Transverse colon (tissue), 4 donors: ENCODE results near the gene ANAPC10. TPM values are rescaled to one million over a fixed set of nuclear protein-coding genes. Genes with fewer than 3 reads are reported as not detected.
A peak's percentile ranks its signal among the peaks of the same experiment; 100 is the strongest.

ENCODE experiments used
- DNase-seq: peaks from one replicate; pipeline ENCODE4 v3.0.0-alpha.2; 2019
- H3K27ac ChIP-seq, 4 donors: fragments of 200-600 bp; sonication (generic); 2 replicates each; pipeline ENCODE4 v1.5.1; 2016 to 2018; ENCODE audit warnings: inconsistent platforms in 4 of 4
- H3K27me3 ChIP-seq: fragments of 200-600 bp; sonication (generic); 2 replicates; pipeline ENCODE4 v1.5.1; 2017; ENCODE audit warnings: inconsistent platforms
- H3K36me3 ChIP-seq, 4 donors: fragments of 200-600 bp; sonication (generic); 2 replicates each; pipeline ENCODE4 v1.5.1; 2017 to 2019; ENCODE audit warnings: inconsistent platforms in 4 of 4
- H3K4me1 ChIP-seq, 4 donors: fragments of 200-600 bp; sonication (generic); 2 replicates each; pipeline ENCODE4 v1.5.1; 2017 to 2020; ENCODE audit warnings: inconsistent platforms in 4 of 4
- H3K4me3 ChIP-seq, 4 donors: fragments of 200-600 bp; sonication (generic); 1 replicate in 1 of 4; 2 replicates in 3 of 4; pipeline versions ENCODE4 v1.5.1 to v1.6.1; 2017 to 2019; ENCODE audit warnings: inconsistent platforms in 4 of 4
- H3K9me3 ChIP-seq, 2 donors: fragments of 200-600 bp; sonication (generic); 2 replicates each; pipeline ENCODE4 v1.5.1; 2017 to 2019; ENCODE audit warnings: inconsistent platforms in 2 of 2
- EP300 ChIP-seq: sonication (generic); formaldehyde crosslinking; IDR thresholded peaks from one replicate; pipeline ENCODE4 v1.6.1; 2017; ENCODE audit warnings: antibody characterized with exemption, low read depth
- POLR2A ChIP-seq: fragments of 450-650 bp; IDR thresholded peaks from one replicate; pipeline ENCODE4 v1.6.1; 2016; ENCODE audit warnings: antibody characterized with exemption, mild to moderate bottlenecking, moderate library complexity
- POLR2AphosphoS5 ChIP-seq, 3 donors: sonication (generic); formaldehyde crosslinking; IDR thresholded peaks; one replicate each; pipeline ENCODE4 v1.6.1; 2016; ENCODE audit warnings: antibody characterized with exemption in 3 of 3
- WGBS, 2 donors: methylation state at CpG; one replicate each; pipeline ENCODE4 v1.1.5; 2018; ENCODE audit warnings: low coverage in 1 of 2; 5-methylcytosine and 5-hydroxymethylcytosine counted together
- in situ Hi-C, 4 donors: fragments of 200-750 bp; cut with MboI; loops; one replicate each; pipeline versions ENCODE4 v1.15.0 to v1.15.1; 2017; ENCODE audit warnings: low sequenced_read_pairs in 3 of 4, low pct_ligation_motif_present in 1 of 4, low pct_unique_long_range_greater_than_20kb in 1 of 4
- intact Hi-C: fragments of 100-400 bp; cut with DNase I; formaldehyde crosslinking; loops from one replicate; pipeline ENCODE4 v1.15.1; 2023; ENCODE audit warnings: low total_unique reads
- total RNA-seq, 4 donors: library from RNA; depleted of rRNA; stranded (reverse); fragments of >200 nt; gene quantifications; one replicate each; pipeline ENCODE4 v1.1.0, GENCODE V29; 2016
- TF ChIP-seq, protein P1 (sequence below), 5 experiments: fragments of 200-600 bp in 3 of 5; fragments of 450-650 bp in 2 of 5; sonication (generic) in 3 of 5; IDR thresholded peaks; 1 replicate in 2 of 5; 2 replicates in 3 of 5; pipeline ENCODE4 v1.5.1; 2016 to 2017; ENCODE audit warnings: antibody characterized with exemption in 5 of 5, inconsistent platforms in 3 of 5, mild to moderate bottlenecking in 2 of 5, moderate library complexity in 1 of 5

The ANAPC10 gene
- total RNA-seq, 4 donors from 2014 or later: 7.5 to 24.8 (median 15.4) TPM

DNA sequence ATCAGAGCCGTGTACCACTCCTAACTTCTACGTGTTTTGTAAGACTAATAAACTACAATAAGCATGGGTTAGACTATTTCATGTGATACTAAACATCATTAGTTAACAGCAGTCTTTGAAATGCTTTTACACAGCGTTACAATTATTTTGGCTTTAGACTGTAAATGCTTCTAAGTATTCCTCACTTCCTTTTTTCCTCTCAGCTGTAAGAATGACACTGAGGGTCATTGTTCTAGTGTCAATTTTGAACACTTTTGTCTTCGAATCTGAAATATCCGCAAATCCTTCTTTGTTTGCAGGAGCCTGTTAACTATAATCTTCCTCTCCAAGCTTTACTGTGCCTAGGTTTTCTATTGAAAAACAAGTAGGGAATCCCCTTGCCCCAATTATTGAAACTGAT is 1.7 kb upstream of the ANAPC10 start:
- WGBS, 2 donors: 17 to 27% methylated on average over 5 of the region's 5 CpGs
- no peaks in the 10 kb centered on the region for H3K9me3 ChIP-seq
- peaks cover 19 to 47% (median 28%) of the 10 kb centered on the region in 4 donors for H3K4me1 ChIP-seq
- intact Hi-C loops: no loop called here
- H3K36me3 ChIP-seq: peaks cover 0 to 6% (median 2%) of the 10 kb centered on the region in 4 donors
- no peaks in the 10 kb centered on the region for H3K27me3 ChIP-seq
- TF ChIP-seq, protein P1, sequence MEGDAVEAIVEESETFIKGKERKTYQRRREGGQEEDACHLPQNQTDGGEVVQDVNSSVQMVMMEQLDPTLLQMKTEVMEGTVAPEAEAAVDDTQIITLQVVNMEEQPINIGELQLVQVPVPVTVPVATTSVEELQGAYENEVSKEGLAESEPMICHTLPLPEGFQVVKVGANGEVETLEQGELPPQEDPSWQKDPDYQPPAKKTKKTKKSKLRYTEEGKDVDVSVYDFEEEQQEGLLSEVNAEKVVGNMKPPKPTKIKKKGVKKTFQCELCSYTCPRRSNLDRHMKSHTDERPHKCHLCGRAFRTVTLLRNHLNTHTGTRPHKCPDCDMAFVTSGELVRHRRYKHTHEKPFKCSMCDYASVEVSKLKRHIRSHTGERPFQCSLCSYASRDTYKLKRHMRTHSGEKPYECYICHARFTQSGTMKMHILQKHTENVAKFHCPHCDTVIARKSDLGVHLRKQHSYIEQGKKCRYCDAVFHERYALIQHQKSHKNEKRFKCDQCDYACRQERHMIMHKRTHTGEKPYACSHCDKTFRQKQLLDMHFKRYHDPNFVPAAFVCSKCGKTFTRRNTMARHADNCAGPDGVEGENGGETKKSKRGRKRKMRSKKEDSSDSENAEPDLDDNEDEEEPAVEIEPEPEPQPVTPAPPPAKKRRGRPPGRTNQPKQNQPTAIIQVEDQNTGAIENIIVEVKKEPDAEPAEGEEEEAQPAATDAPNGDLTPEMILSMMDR (IDR thresholded peaks at IDR 0.05): no peak
- no peak for TF ChIP-seq EP300
- no peak for TF ChIP-seq POLR2AphosphoS5 (IDR thresholded peaks at IDR 0.05)
- TF ChIP-seq POLR2A: no peak
- peak overlapping the region in 1 of 4 donors; percentile 97 for H3K27ac ChIP-seq
- peak overlapping the region in 1 of 4 donors; percentile 78 for H3K4me3 ChIP-seq
- in situ Hi-C loops: loop anchor here in 1 of 4 donors (25.0 kb wide), 1 partner anchor 1587 kb away; the partner anchor contains the start of gene SMARCA5
- DNase-seq: no peak

DNA sequence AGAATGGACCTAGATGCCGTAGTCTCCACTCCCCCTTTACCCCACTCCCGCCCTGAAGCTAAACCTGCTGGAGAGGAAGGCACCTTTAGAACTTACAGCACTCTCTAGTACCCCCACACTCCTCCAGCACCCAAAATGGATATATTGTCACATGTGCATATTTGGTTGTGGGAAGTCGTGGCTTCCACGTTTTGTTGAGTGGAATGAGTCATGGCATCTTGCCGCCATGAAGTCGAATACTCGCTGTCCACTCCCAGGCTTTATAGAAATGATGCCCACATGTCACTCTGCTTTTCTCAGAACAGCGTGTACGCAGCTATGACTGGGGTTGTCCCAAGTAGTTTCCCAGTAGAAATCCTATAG is 660 bp upstream of the ANAPC10 start:
- H3K4me1 ChIP-seq: peaks cover 19 to 47% (median 28%) of the 10 kb centered on the region in 4 donors

DNA sequence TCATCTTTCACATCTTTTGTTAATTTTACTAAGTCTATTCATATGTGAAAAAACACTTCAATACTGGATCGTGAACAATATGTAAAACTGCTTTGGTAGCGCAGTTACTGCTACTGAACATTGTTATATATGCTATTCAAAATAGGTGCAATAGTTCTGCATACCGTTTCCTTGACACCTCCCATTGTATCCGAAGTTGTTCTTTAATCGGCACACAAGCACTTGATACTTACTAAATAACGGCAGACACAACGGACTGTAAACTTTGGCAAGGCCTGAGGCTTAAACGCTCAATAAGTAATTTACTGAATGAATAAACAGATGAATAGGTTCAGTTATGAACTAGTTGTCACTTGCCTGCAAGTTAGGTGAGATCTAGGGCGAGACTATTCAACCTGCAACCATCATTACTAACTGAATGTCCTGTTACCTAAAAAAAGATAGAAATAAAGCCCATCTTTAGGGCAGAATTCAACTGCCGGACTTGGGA is 620 bp downstream of the ANAPC10 start:
- intact Hi-C loops (no loop called here), in situ Hi-C loops (no loop called here)
- 7 to 8% methylated on average over 8 to 10 of the region's 10 CpGs for WGBS, 2 donors
- TF ChIP-seq, protein P1 (IDR thresholded peaks at IDR 0.05): no peak
- TF ChIP-seq EP300: no peak
- TF ChIP-seq POLR2A: no peak
- no peak for TF ChIP-seq POLR2AphosphoS5 (IDR thresholded peaks at IDR 0.05)
- Histone ChIP-seq H3K36me3 (peaks cover 0 to 23% (median 10%) of the 10 kb centered on the region in 4 donors), H3K4me3 (peak overlapping the region; percentile 58 to 78 (median 70)), H3K27me3 (no peaks in the 10 kb centered on the region), H3K4me1 (peaks cover 19 to 43% (median 28%) of the 10 kb centered on the region in 4 donors), H3K27ac (peak overlapping the region; percentile 90 to 97 (median 92)), H3K9me3 (peaks cover 0 to 6% of the 10 kb centered on the region in 2 donors)
- no peak for DNase-seq

More for the DNA sequence above, 660 bp upstream of the ANAPC10 start:
- H3K4me3 ChIP-seq: peak overlapping the region; percentile 58 to 78 (median 70)
- H3K27me3 ChIP-seq: no peaks in the 10 kb centered on the region
- intact Hi-C loops: no loop called here
- peaks cover 0 to 13% (median 5%) of the 10 kb centered on the region in 4 donors for H3K36me3 ChIP-seq
- peak overlapping the region; percentile 90 to 97 (median 92) for H3K27ac ChIP-seq
- in situ Hi-C loops: no loop called here
- 0 to 2% methylated on average over 2 to 9 of the region's 9 CpGs for WGBS, 2 donors
- TF ChIP-seq POLR2A (no peak), EP300 (no peak), POLR2AphosphoS5 (IDR thresholded peaks at IDR 0.05) (no peak)
- TF ChIP-seq, protein P1 (IDR thresholded peaks at IDR 0.05): no peak
- peaks cover 0 to 3% of the 10 kb centered on the region in 2 donors for H3K9me3 ChIP-seq
- peak; percentile 16 for DNase-seq

DNA sequence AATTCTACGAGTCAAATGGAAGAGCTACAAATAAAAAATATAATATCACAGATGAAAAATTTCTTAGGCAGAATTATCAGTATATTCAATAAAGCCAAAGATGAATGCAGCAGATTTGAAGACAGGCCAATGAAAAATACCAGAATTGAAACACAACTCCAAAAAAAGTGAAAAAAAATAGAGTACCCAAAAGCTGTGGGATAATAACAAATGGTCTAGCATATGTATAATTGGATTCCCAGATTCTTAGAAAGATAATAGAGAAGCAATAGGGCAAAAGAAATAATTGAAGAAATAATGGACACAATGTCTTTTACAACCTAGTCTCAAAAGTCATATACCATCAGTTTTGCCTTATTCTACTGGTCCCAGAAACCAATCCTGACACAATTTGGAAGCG is 4.4 kb downstream of the ANAPC10 start:
- H3K9me3 ChIP-seq: peaks cover 0 to 6% of the 10 kb centered on the region in 2 donors
- WGBS, 2 donors: 92 to 100% methylated on average over 2 of the region's 2 CpGs
- H3K27ac ChIP-seq: no peak overlapping the region
- peaks cover 7 to 17% (median 10%) of the 10 kb centered on the region in 4 donors for H3K4me1 ChIP-seq
- in situ Hi-C loops (no loop called here), intact Hi-C loops (no loop called here)
- peaks cover 0 to 37% (median 10%) of the 10 kb centered on the region in 4 donors for H3K36me3 ChIP-seq
- no peak overlapping the region for H3K4me3 ChIP-seq
- DNase-seq: no peak
- TF ChIP-seq, protein P1 (IDR thresholded peaks at IDR 0.05): no peak
- TF ChIP-seq POLR2A (no peak), POLR2AphosphoS5 (IDR thresholded peaks at IDR 0.05) (no peak), EP300 (no peak)
- no peaks in the 10 kb centered on the region for H3K27me3 ChIP-seq
